ENCODE data around the gene SSTR5. TPM values are rescaled to one million over a fixed set of nuclear protein-coding genes. Genes with fewer than 3 reads are reported as not detected.

The SSTR5 gene
- polyA plus RNA-seq, 2 of the 4 experiments (the other 2 are of a cell fraction): 0.06 to 0.08 TPM

GRCh38 chr16:1108299-1109252 is 36.0 kb downstream of the SSTR5 start:
- Histone ChIP-seq H3K4me2 (peak overlapping the region; percentile 28; the same call in 2 of the 3 replicates), H3K27ac (no peak overlapping the region; a peak in 1 of 6 replicates), H3K4me1 (peaks cover 13% of the 10 kb centered on the region; the same call in 1 of the 3 replicates), H3K4me3 (no peak overlapping the region), H3K9me3 (no peaks in the 10 kb centered on the region)
- 30% methylated on average over 23 of the region's 42 CpGs for WGBS (ENCODE audit: missing lambda C conversion rate)
- CTCF ChIA-PET: interaction anchor here (0.5 to 4.5 kb wide), 8 partner anchors 17 to 178 kb away, joined by 3 to 26 read pairs (median 4); no protein-coding TSS in a partner anchor
- POLR2A ChIA-PET: no interaction called here
- ATAC-seq: peak in 1 of 2 experiments; percentile 27; a peak in 3 of 6 replicates
- FAIRE-seq: no peak
- no peak for TF ChIP-seq MAX (IDR thresholded peaks at IDR 0.05)
- peak; percentile 86 for TF ChIP-seq ZFP36 (IDR thresholded peaks at IDR 0.05; ENCODE audit: borderline replicate concordance, partially characterized antibody)
- no peak for TF ChIP-seq HOXB5 (CRISPR knock-in tag; IDR thresholded peaks at IDR 0.05)
- no peak for TF ChIP-seq RARB (CRISPR knock-in tag; IDR thresholded peaks at IDR 0.05)
- DNase-seq (ENCODE audit: low read depth in 1 of 2, low spot score in 1 of 2): no peak

GRCh38 chr16:1109648-1110047 is 37.1 kb downstream of the SSTR5 start:
- Histone ChIP-seq H3K27ac (no peak overlapping the region), H3K4me1 (peaks cover 13% of the 10 kb centered on the region; the same call in 1 of the 3 replicates), H3K4me3 (no peak overlapping the region), H3K9me3 (no peaks in the 10 kb centered on the region), H3K4me2 (no peak overlapping the region)
- WGBS (ENCODE audit: missing lambda C conversion rate): 74% methylated on average over 19 of the region's 19 CpGs
- ChIA-PET CTCF (interaction anchor here (0.6 to 1.5 kb wide), 3 partner anchors 16 to 287 kb away, joined by 3 to 4 read pairs (median 3); no protein-coding TSS in a partner anchor), POLR2A (no interaction called here)
- no peak for ATAC-seq
- no peak for FAIRE-seq
- DNase-seq (ENCODE audit: low read depth in 1 of 2, low spot score in 1 of 2): no peak
- TF ChIP-seq CHD4 (IDR thresholded peaks at IDR 0.05; ENCODE audit: borderline replicate concordance) (no peak), CBX2 (IDR thresholded peaks at IDR 0.05; ENCODE audit: borderline replicate concordance, low read depth) (no peak), ZFP36 (IDR thresholded peaks at IDR 0.05; ENCODE audit: borderline replicate concordance, partially characterized antibody) (no peak), ZSCAN20 (CRISPR knock-in tag; IDR thresholded peaks at IDR 0.05) (no peak), JUN (IDR thresholded peaks at IDR 0.05) (no peak), REST (IDR thresholded peaks at IDR 0.05) (no peak), ZNF302 (CRISPR knock-in tag; IDR thresholded peaks at IDR 0.05) (no peak), HEYL (CRISPR knock-in tag; IDR thresholded peaks at IDR 0.05) (no peak), PHF8 (IDR thresholded peaks at IDR 0.05; ENCODE audit: borderline replicate concordance, low read depth) (no peak), SMC3 (IDR thresholded peaks at IDR 0.05) (no peak), NPAS2 (CRISPR knock-in tag; IDR thresholded peaks at IDR 0.05; ENCODE audit: borderline replicate concordance) (no peak), POLR2A (IDR thresholded peaks at IDR 0.05; ENCODE audit: low read length) (no peak), KDM1A (IDR thresholded peaks at IDR 0.05; ENCODE audit: low read depth) (no peak), CBX8 (IDR thresholded peaks at IDR 0.05) (no peak), FOSL2 (IDR thresholded peaks at IDR 0.05) (no peak), FOSL2 (CRISPR knock-in tag; IDR thresholded peaks at IDR 0.05) (no peak), HMGXB4 (CRISPR knock-in tag; IDR thresholded peaks at IDR 0.05; ENCODE audit: borderline replicate concordance) (no peak), MAZ (IDR thresholded peaks at IDR 0.05; ENCODE audit: borderline replicate concordance, low read depth, low read length) (no peak), ELK1 (IDR thresholded peaks at IDR 0.05; ENCODE audit: low read depth, low read length) (no peak)
